ENCODE results near the gene DNAH17. TPM values are rescaled to one million over a fixed set of nuclear protein-coding genes. Genes with fewer than 3 reads are reported as not detected.

Gene DNAH17
- polyA plus RNA-seq, 3 donors, result 0.01 to 0.51 (median 0.11) TPM

GRCh38 chr17:78476973-78477372 lies 100.2 kb downstream of the DNAH17 start:
- no peaks in the 10 kb centered on the region for H3K36me3 Mint-ChIP-seq
- H3K9me3 Mint-ChIP-seq, result peaks cover 0 to 2% (median 0%) of the 10 kb centered on the region in 7 donors
- intact Hi-C loops (cut with micrococcal nuclease), result no loop called here
- DNase-seq, result peak in 1 of 3 donors; percentile 31
- H3K27me3 ChIP-seq (ENCODE audit: control insufficient read depth in 2 of 2, insufficient read depth in 2 of 2, low read length in 2 of 2), result no peaks in the 10 kb centered on the region
- H4K20me1 ChIP-seq (ENCODE audit: insufficient read depth, low read length), result no peaks in the 10 kb centered on the region
- TF ChIP-seq CTCF (IDR thresholded peaks at IDR 0.05), result no peak
- H3K4me1 ChIP-seq (ENCODE audit: control insufficient read depth in 1 of 2, insufficient read depth in 2 of 2, low read length in 2 of 2), result no peaks in the 10 kb centered on the region
- H3K4me1 Mint-ChIP-seq, result no peaks in the 10 kb centered on the region
- no peaks in the 10 kb centered on the region for H3K79me2 ChIP-seq (ENCODE audit: insufficient read depth, low read length)
- no peak overlapping the region for H3K27ac ChIP-seq (ENCODE audit: low read depth in 1 of 2, low read length in 2 of 2)
- H3K36me3 ChIP-seq (replicated peaks in 1 of 2; ENCODE audit: control insufficient read depth in 1 of 2, insufficient read depth in 2 of 2, low read length in 2 of 2), result no peaks in the 10 kb centered on the region
- no peak overlapping the region for H3K4me3 ChIP-seq (replicated peaks in 1 of 3; ENCODE audit: low read depth in 2 of 3, low read length in 3 of 3)
- H2AFZ ChIP-seq (ENCODE audit: insufficient read depth, low read depth, low read length, poor library complexity, severe bottlenecking), result no peak overlapping the region
- H3K27me3 Mint-ChIP-seq (ENCODE audit: low read depth in 3 of 3), result peaks cover 1 to 16% (median 3%) of the 10 kb centered on the region in 3 donors
- H3K9ac ChIP-seq (ENCODE audit: insufficient read depth, low read length, poor library complexity, severe bottlenecking), result no peak overlapping the region
- peak overlapping the region in 1 of 7 donors; percentile 58 for H3K27ac Mint-ChIP-seq
- H3K9me3 ChIP-seq (replicated peaks in 1 of 2; ENCODE audit: control insufficient read depth in 1 of 2, insufficient read depth in 1 of 2, low read length in 2 of 2), result no peaks in the 10 kb centered on the region
- H3K4me3 Mint-ChIP-seq, result no peak overlapping the region
- 100% methylated on average over 5 of the region's 5 CpGs for WGBS (ENCODE audit: insufficient coverage)
- no peak overlapping the region for H3K4me2 ChIP-seq (replicated peaks; ENCODE audit: extremely low read depth, low read length, poor library complexity, severe bottlenecking)

- Histone ChIP-seq H3K27ac (ENCODE audit: low read depth in 1 of 2, low read length in 2 of 2) (no peak overlapping the region), H3K36me3 (replicated peaks in 1 of 2; ENCODE audit: control insufficient read depth in 1 of 2, insufficient read depth in 2 of 2, low read length in 2 of 2) (no peaks in the 10 kb centered on the region), H2AFZ (ENCODE audit: insufficient read depth, low read depth, low read length, poor library complexity, severe bottlenecking) (no peak overlapping the region), H3K9ac (ENCODE audit: insufficient read depth, low read length, poor library complexity, severe bottlenecking) (no peak overlapping the region), H3K27me3 (ENCODE audit: control insufficient read depth in 2 of 2, insufficient read depth in 2 of 2, low read length in 2 of 2) (no peaks in the 10 kb centered on the region), H4K20me1 (ENCODE audit: insufficient read depth, low read length) (no peaks in the 10 kb centered on the region), H3K9me3 (replicated peaks in 1 of 2; ENCODE audit: control insufficient read depth in 1 of 2, insufficient read depth in 1 of 2, low read length in 2 of 2) (no peaks in the 10 kb centered on the region), H3K4me1 (ENCODE audit: control insufficient read depth in 1 of 2, insufficient read depth in 2 of 2, low read length in 2 of 2) (no peaks in the 10 kb centered on the region), H3K4me2 (replicated peaks; ENCODE audit: extremely low read depth, low read length, poor library complexity, severe bottlenecking) (no peak overlapping the region), H3K79me2 (ENCODE audit: insufficient read depth, low read length) (no peaks in the 10 kb centered on the region), H3K4me3 (replicated peaks in 1 of 3; ENCODE audit: low read depth in 2 of 3, low read length in 3 of 3) (no peak overlapping the region)
- TF ChIP-seq CTCF (IDR thresholded peaks at IDR 0.05), result no peak
- Mint-ChIP-seq H3K27me3 (ENCODE audit: low read depth in 3 of 3) (peaks cover 1 to 16% (median 7%) of the 10 kb centered on the region in 3 donors), H3K27ac (no peak overlapping the region), H3K36me3 (no peaks in the 10 kb centered on the region), H3K9me3 (peaks cover 0 to 2% (median 0%) of the 10 kb centered on the region in 7 donors), H3K4me3 (no peak overlapping the region), H3K4me1 (no peaks in the 10 kb centered on the region)
- no peak for DNase-seq
- 97% methylated on average over 28 of the region's 28 CpGs for WGBS (ENCODE audit: insufficient coverage)
- intact Hi-C loops (cut with micrococcal nuclease), result no loop called here
Observed at GRCh38 chr17:78476149-78476548, 101.0 kb downstream of the DNAH17 start.

All from CD14-positive monocyte (primary cell).